ENCODE measurements around the gene PUS7L.

Gene PUS7L

GRCh38 chr12:43758728-43759563, at the start of gene PUS7L, which contains the start of gene IRAK4:
TSS of gene PUS7L (minus strand) at chr12:43758790. CDS start at chr12:43755245, 3,545 bp downstream.
TSS of gene IRAK4 (plus strand) at chr12:43758951. CDS start at chr12:43768112, 9,161 bp downstream.
- H3K4me3 ChIP-seq (ENCODE audit: low read depth, low read length), result peak within 1 kb of the TSS; percentile 91
- peak; percentile 87 for TF ChIP-seq MYC (IDR thresholded peaks at IDR 0.05; ENCODE audit: low read depth, low read length)
- peak; percentile 90 for TF ChIP-seq POLR2A (IDR thresholded peaks at IDR 0.05; ENCODE audit: extremely low read depth, insufficient read length)
- TF ChIP-seq MAX (IDR thresholded peaks at IDR 0.05; ENCODE audit: low read depth, low read length), result peak; percentile 75
- peak; percentile 29 for TF ChIP-seq CTCF (IDR thresholded peaks at IDR 0.05; ENCODE audit: low read depth, low read length)
- peak; percentile 98 for DNase-seq (ENCODE audit: low read depth)

- TF ChIP-seq MAX (IDR thresholded peaks at IDR 0.05; ENCODE audit: low read depth, low read length) (no peak), POLR2A (IDR thresholded peaks at IDR 0.05; ENCODE audit: extremely low read depth, insufficient read length) (no peak), CTCF (IDR thresholded peaks at IDR 0.05; ENCODE audit: low read depth, low read length) (no peak), MYC (IDR thresholded peaks at IDR 0.05; ENCODE audit: low read depth, low read length) (no peak)
- peak overlapping the region; percentile 80 for H3K4me3 ChIP-seq (ENCODE audit: low read depth, low read length)
- no peak for DNase-seq (ENCODE audit: low read depth)
Measured at GRCh38 chr12:43807386-43807785, 48.8 kb upstream of the PUS7L start.

- H3K4me3 ChIP-seq (ENCODE audit: low read depth, low read length), result peak overlapping the region; percentile 80
- no peak for TF ChIP-seq CTCF (IDR thresholded peaks at IDR 0.05; ENCODE audit: low read depth, low read length)
- peak; percentile 31 for DNase-seq (ENCODE audit: low read depth)
Measured at GRCh38 chr12:43806737-43807072, 48.1 kb upstream of the PUS7L start.

GRCh38 chr12:43805860-43806736, 47.5 kb upstream of the PUS7L start, which contains the start of gene TWF1:
TSS of gene TWF1 (minus strand) at chr12:43806317. CDS start at chr12:43806245, 72 bp downstream.
- peak within 1 kb of the TSS; percentile 97 for H3K4me3 ChIP-seq (ENCODE audit: low read depth, low read length)
- no peak for TF ChIP-seq CTCF (IDR thresholded peaks at IDR 0.05; ENCODE audit: low read depth, low read length)
- peak; percentile 4; the same call in 1 of the 2 replicates for TF ChIP-seq MAX (IDR thresholded peaks at IDR 0.05; ENCODE audit: low read depth, low read length)
- TF ChIP-seq POLR2A (IDR thresholded peaks at IDR 0.05; ENCODE audit: extremely low read depth, insufficient read length), result peak; percentile 89
- no peak; the same call in 1 of the 2 replicates for TF ChIP-seq MYC (IDR thresholded peaks at IDR 0.05; ENCODE audit: low read depth, low read length)
- DNase-seq (ENCODE audit: low read depth), result peak; percentile 92

GRCh38 chr12:43805149-43805859, 46.7 kb upstream of the PUS7L start:
- peak overlapping the region; percentile 97 for H3K4me3 ChIP-seq (ENCODE audit: low read depth, low read length)
- no peak for TF ChIP-seq POLR2A (IDR thresholded peaks at IDR 0.05; ENCODE audit: extremely low read depth, insufficient read length)
- no peak for TF ChIP-seq MYC (IDR thresholded peaks at IDR 0.05; ENCODE audit: low read depth, low read length)
- no peak for TF ChIP-seq MAX (IDR thresholded peaks at IDR 0.05; ENCODE audit: low read depth, low read length)
- TF ChIP-seq CTCF (IDR thresholded peaks at IDR 0.05; ENCODE audit: low read depth, low read length), result peak; percentile 2
- peak; percentile 42 for DNase-seq (ENCODE audit: low read depth)
